ENCODE results near the gene TEAD1.

GRCh38 chr11:12771875-12772274 lies 97.7 kb downstream of the TEAD1 start:
- TF ChIP-seq CTCF (conservative IDR thresholded peaks at IDR 0.05 in 1 of 2, IDR thresholded peaks at IDR 0.05 in 1 of 2; ENCODE audit: low read depth in 1 of 2, low read length in 2 of 2), result no peak
- no peak for TF ChIP-seq EZH2 (IDR thresholded peaks at IDR 0.05; ENCODE audit: low read length, missing control alignments)

Measured in fibroblast of lung (primary cell).